H1 (cell line): Measurements from ENCODE around the gene CABP4. TPM values are rescaled to one million over a fixed set of nuclear protein-coding genes. Genes with fewer than 3 reads are reported as not detected.

ENCODE experiments used
- CTCF ChIA-PET: fragments of 300-600 bp; sonication (Branson Sonifier 250); formaldehyde crosslinking; loops from one replicate; lab custom pipeline; 2021; ENCODE audit not compliant: partially characterized antibody; lab: Charles Lee
- POLR2A ChIA-PET: fragments of 300-600 bp; sonication (Branson Sonifier 250); formaldehyde crosslinking; loops from one replicate; lab custom pipeline; 2021; ENCODE audit warnings: inconsistent platforms; ENCODE audit not compliant: partially characterized antibody; lab: Charles Lee
- DNase-seq, 2 experiments: peaks; one replicate each; pipeline versions ENCODE4 v3.0.0 to v3.0.0-alpha.2; 2010 to 2022; ENCODE audit warnings: low spot score in 2 of 2, low read depth in 1 of 2, mixed read lengths in 1 of 2
- FAIRE-seq: peaks from 2 replicates; lab custom pipeline; 2011; peaks lifted over from hg19 to GRCh38; lab: Jason Lieb, UNC
- H2AFZ ChIP-seq: 2 replicates; pipeline ENCODE4 v1.8.1; 2012; ENCODE audit warnings: low read length, inconsistent platforms
- H2AK5ac ChIP-seq: 2 replicates; pipeline ENCODE4 v1.6.1; 2013; ENCODE audit warnings: low read depth, low read length
- H2BK120ac ChIP-seq: replicated peaks from 2 replicates; pipeline ENCODE3; 2013; ENCODE audit warnings: low read depth, low read length, inconsistent platforms
- H2BK12ac ChIP-seq: 2 replicates; pipeline ENCODE4 v1.6.1; 2013; ENCODE audit warnings: low read depth, low read length
- H2BK15ac ChIP-seq: 2 replicates; pipeline ENCODE4 v1.6.1; 2013; ENCODE audit warnings: low read length
- H2BK20ac ChIP-seq: 2 replicates; pipeline ENCODE4 v1.6.1; 2013; ENCODE audit warnings: low read length
- H2BK5ac ChIP-seq: 2 replicates; pipeline ENCODE4 v1.6.1; 2013; ENCODE audit warnings: low read depth, low read length
- H3K14ac ChIP-seq: 2 replicates; pipeline ENCODE4 v1.6.1; 2013; ENCODE audit warnings: inconsistent platforms; ENCODE audit not compliant: insufficient read length
- H3K18ac ChIP-seq: 2 replicates; pipeline ENCODE4 v1.6.1; 2013; ENCODE audit warnings: low read length; ENCODE audit errors: extremely low read depth
- H3K23ac ChIP-seq: 2 replicates; pipeline ENCODE4 v1.6.1; 2013; ENCODE audit warnings: inconsistent platforms; ENCODE audit not compliant: insufficient read length
- H3K23me2 ChIP-seq: 2 replicates; pipeline ENCODE4 v1.6.1; 2013; ENCODE audit warnings: low read depth, low read length
- H3K27ac ChIP-seq: 2 replicates; pipeline ENCODE4 v1.6.1; 2011; ENCODE audit warnings: low read depth, low read length, inconsistent platforms
- H3K27me3 ChIP-seq, 4 experiments: replicated peaks in 1 of 4; 1 replicate in 1 of 4; 2 replicates in 3 of 4; pipeline versions ENCODE4 v1.6.1 to v1.8.1; 2011 to 2013; ENCODE audit warnings: low read length in 3 of 4, mild to moderate bottlenecking in 3 of 4, inconsistent platforms in 2 of 4, mixed read lengths in 2 of 4, moderate library complexity in 1 of 4; ENCODE audit not compliant: control insufficient read depth in 3 of 4, insufficient read depth in 3 of 4; ENCODE audit errors: extremely low read depth in 1 of 4
- H3K36me3 ChIP-seq, 4 experiments: 2 replicates each; pipeline versions ENCODE4 v1.6.1 to v1.8.1; 2011 to 2013; ENCODE audit warnings: mild to moderate bottlenecking in 4 of 4, low read length in 3 of 4, moderate library complexity in 2 of 4, control low read depth in 1 of 4, inconsistent platforms in 1 of 4; ENCODE audit not compliant: insufficient read depth in 4 of 4, control insufficient read depth in 2 of 4
- H3K4ac ChIP-seq: replicated peaks from 2 replicates; pipeline ENCODE3; 2013; ENCODE audit warnings: low read length, low read depth, mixed read lengths, inconsistent platforms; ENCODE audit not compliant: insufficient read length
- H3K4me1 ChIP-seq, 4 experiments: replicated peaks in 1 of 4; 1 replicate in 1 of 4; 2 replicates in 3 of 4; pipeline versions ENCODE4 v1.6.1 to v1.8.1; 2011 to 2013; ENCODE audit warnings: low read length in 3 of 4, inconsistent platforms in 2 of 4, mixed read lengths in 1 of 4; ENCODE audit not compliant: insufficient read depth in 4 of 4, control insufficient read depth in 3 of 4
- H3K4me2 ChIP-seq, 2 experiments: 2 replicates each; pipeline versions ENCODE4 v1.6.1 to v1.8.1; 2011 to 2013; ENCODE audit warnings: low read depth in 2 of 2, low read length in 2 of 2, control low read depth in 1 of 2, inconsistent platforms in 1 of 2, mild to moderate bottlenecking in 1 of 2; ENCODE audit not compliant: insufficient read depth in 1 of 2
- H3K4me3 ChIP-seq, 4 experiments: fragments of 200-600, 300-600 bp in 1 of 4; sonication (generic), shearing (Covaris generic), sonication (Bioruptor Twin) in 1 of 4; 2 replicates each; pipeline versions ENCODE4 v1.5.1 to v1.8.1; 2011 to 2016; ENCODE audit warnings: low read length in 4 of 4, low read depth in 3 of 4, control low read depth in 2 of 4, inconsistent platforms in 2 of 4, mild to moderate bottlenecking in 2 of 4, mixed read lengths in 1 of 4, moderate library complexity in 1 of 4; ENCODE audit not compliant: insufficient read depth in 2 of 4; ENCODE audit errors: extremely low read depth in 1 of 4
- H3K56ac ChIP-seq: replicated peaks from 2 replicates; pipeline ENCODE3; 2013; ENCODE audit warnings: low read depth, mild to moderate bottlenecking, mixed read lengths, low read length, inconsistent platforms; ENCODE audit not compliant: insufficient read length
- H3K79me1 ChIP-seq: 2 replicates; pipeline ENCODE4 v1.6.1; 2013; ENCODE audit warnings: low read depth, low read length, control low read depth
- H3K79me2 ChIP-seq, 2 experiments: 2 replicates each; pipeline versions ENCODE4 v1.6.1 to v1.8.1; 2012 to 2013; ENCODE audit warnings: low read length in 2 of 2, mild to moderate bottlenecking in 2 of 2, inconsistent platforms in 1 of 2; ENCODE audit not compliant: insufficient read depth in 2 of 2, control insufficient read depth in 1 of 2
- H3K9ac ChIP-seq, 4 experiments: replicated peaks in 1 of 4; 1 replicate in 1 of 4; 2 replicates in 3 of 4; pipeline versions ENCODE4 v1.6.1 to v1.8.1; 2011 to 2013; ENCODE audit warnings: low read depth in 3 of 4, low read length in 3 of 4, control low read depth in 2 of 4, mild to moderate bottlenecking in 2 of 4, moderate library complexity in 2 of 4, inconsistent platforms in 1 of 4; ENCODE audit errors: extremely low read depth in 1 of 4
- H3K9me3 ChIP-seq, 2 experiments: 2 replicates each; pipeline versions ENCODE4 v1.6.1 to v1.8.1; 2012 to 2013; ENCODE audit warnings: mild to moderate bottlenecking in 2 of 2, moderate library complexity in 2 of 2, control low read depth in 1 of 2, inconsistent platforms in 1 of 2, low read depth in 1 of 2, low read length in 1 of 2, mixed read lengths in 1 of 2; ENCODE audit not compliant: insufficient read depth in 2 of 2
- H4K20me1 ChIP-seq, 2 experiments: replicated peaks in 1 of 2; 2 replicates each; pipeline versions ENCODE3 to v1.8.1; 2011 to 2013; ENCODE audit warnings: inconsistent platforms in 2 of 2, low read length in 2 of 2, mild to moderate bottlenecking in 1 of 2; ENCODE audit not compliant: insufficient read depth in 2 of 2, control insufficient read depth in 1 of 2
- H4K5ac ChIP-seq: 2 replicates; pipeline ENCODE4 v1.6.1; 2013; ENCODE audit warnings: low read length, low read depth, mixed read lengths, inconsistent platforms; ENCODE audit not compliant: insufficient read length
- H4K8ac ChIP-seq: 2 replicates; pipeline ENCODE4 v1.8.0; 2013; ENCODE audit warnings: mild to moderate bottlenecking, moderate library complexity, low read length, inconsistent platforms; ENCODE audit not compliant: insufficient read depth; ENCODE audit errors: extremely low read depth
- H4K91ac ChIP-seq: replicated peaks from 2 replicates; pipeline ENCODE3; 2013; ENCODE audit warnings: low read length, mixed read lengths, inconsistent platforms; ENCODE audit not compliant: insufficient read length
- CREB1 ChIP-seq: IDR thresholded peaks from 2 replicates; pipeline ENCODE4 v1.6.1; 2012; ENCODE audit warnings: inconsistent platforms
- EZH2 ChIP-seq: fragments of 200-600 bp; sonication (generic); IDR thresholded peaks from 2 replicates; pipeline ENCODE4 v1.7.1; 2012; ENCODE audit warnings: low read depth, mild to moderate bottlenecking, moderate library complexity, low read length, inconsistent platforms; ENCODE audit not compliant: severe bottlenecking
- KDM4A ChIP-seq: IDR thresholded peaks from one replicate; pipeline ENCODE4 v1.7.1; 2012; ENCODE audit warnings: low read depth, mild to moderate bottlenecking, moderate library complexity, low read length, inconsistent platforms; ENCODE audit not compliant: severe bottlenecking
- SIN3A ChIP-seq, 2 experiments: IDR thresholded peaks in 1 of 2; conservative IDR thresholded peaks in 1 of 2; 2 replicates each; pipeline ENCODE4 v1.6.1; 2011 to 2012; ENCODE audit warnings: low read length in 2 of 2, improper control_type of control experiment in 1 of 2, low read depth in 1 of 2, mild to moderate bottlenecking in 1 of 2
- TEAD4 ChIP-seq: IDR thresholded peaks from 2 replicates; pipeline ENCODE4 v1.6.1; 2012; ENCODE audit warnings: low read depth, low read length, inconsistent platforms, mixed read lengths
- WGBS, 2 experiments: shearing (Covaris generic) in 1 of 2; methylation state at CpG; one replicate each; pipeline versions ENCODE4 v1.1.6 to v1.1.7; 2013 to 2015; ENCODE audit warnings: low lambda C conversion rate in 2 of 2, mixed read lengths in 2 of 2, inconsistent platforms in 1 of 2, low coverage in 1 of 2, missing lambda C conversion rate in 1 of 2; ENCODE audit not compliant: insufficient replicate concordance in 2 of 2, insufficient coverage in 1 of 2, insufficient read length in 1 of 2; ENCODE audit errors: extremely low coverage in 1 of 2, missing lambda C conversion rate in 1 of 2; 5-methylcytosine and 5-hydroxymethylcytosine counted together
- polyA plus RNA-seq, 7 experiments: library from polyadenylated mRNA; depleted of rRNA in 3 of 7; stranded (reverse) in 5 of 7; unstranded in 2 of 7; fragments of >200 nt in 5 of 7; fragments of 200-250 nt in 2 of 7; gene quantifications; 1 replicate in 5 of 7; 2 replicates in 1 of 7; 4 replicates in 1 of 7; pipeline versions ENCODE4 v1.2.1 to v1.2.3, GENCODE V29; 2011 to 2013; ENCODE audit warnings: missing spikeins in 2 of 7, mixed read lengths in 2 of 7
- total RNA-seq: library from RNA; stranded (reverse); fragmentation: NEBNext Ultra II Directional; extraction: Animal tissue kit (Norgen Biotek cat#: 25700); gene quantifications from 2 replicates; pipeline ENCODE4 v1.2.1, GENCODE V29; 2021

CABP4 gene
- total and polyA plus RNA-seq, 2 of the 8 experiments (the other 6 are each of a cell fraction or from before 2014, with no cell fraction given), result not detected

DNA sequence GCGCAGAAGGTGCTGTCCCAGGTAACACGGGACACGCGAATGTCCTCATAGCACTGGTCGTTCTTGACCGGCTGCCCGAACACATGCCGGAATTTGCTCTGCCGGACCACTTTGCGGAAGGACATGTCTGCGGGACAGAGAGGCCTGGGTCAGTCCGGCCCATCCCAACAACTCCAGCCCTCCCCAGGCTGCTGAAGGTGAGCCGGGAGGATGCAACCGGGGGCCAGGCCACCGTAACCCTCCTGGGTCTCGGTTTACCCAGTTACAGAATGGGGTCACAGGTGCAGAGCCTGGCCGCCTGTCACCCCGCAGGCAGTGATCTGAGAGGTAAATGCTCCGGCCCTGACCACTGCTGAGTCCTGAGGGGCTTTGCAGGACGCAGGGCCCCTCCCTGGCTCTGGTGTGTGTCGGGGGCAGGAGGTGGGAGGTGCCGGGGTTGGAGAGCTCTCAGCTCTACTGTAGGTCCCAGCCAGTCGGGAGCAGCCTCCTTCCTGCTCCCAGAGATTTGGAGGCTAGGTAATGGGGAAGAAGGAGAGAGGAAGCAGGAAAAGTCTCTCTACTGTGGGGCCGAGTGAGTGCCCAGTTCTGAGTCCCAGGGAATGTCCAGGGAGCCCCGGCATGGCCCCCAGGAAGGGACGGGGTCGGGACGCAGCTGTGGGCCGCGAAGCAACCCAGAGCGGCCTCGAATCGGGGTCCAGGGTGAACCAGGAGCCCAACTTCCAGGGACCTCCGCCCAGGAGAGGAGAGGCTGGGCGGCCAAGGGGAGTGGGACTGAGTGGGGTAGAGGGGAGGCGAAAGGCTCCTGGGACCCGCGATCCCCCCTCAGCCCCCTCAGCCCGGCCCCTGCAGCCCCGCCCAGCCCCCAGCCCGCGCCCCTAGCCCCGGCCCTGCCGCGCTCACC is 12.4 kb upstream of the CABP4 start:
- DNase-seq, result peak in 1 of 2 experiments; percentile 71
- no peak overlapping the region; the same call in 1 of the 2 replicates for H3K27ac ChIP-seq
- FAIRE-seq, result no peak
- 69% methylated on average over 25 of the region's 45 CpGs; no CpG with 5 or more reads in 1 of the 2 experiments for WGBS, 2 experiments
- H3K23ac ChIP-seq, result no peak overlapping the region
- peaks cover 3 to 18% (median 8%) of the 10 kb centered on the region in 4 experiments; a peak in 5 of 8 replicates for H3K36me3 ChIP-seq
- H3K56ac ChIP-seq, result no peak overlapping the region
- H4K20me1 ChIP-seq, result peaks cover 4 to 15% of the 10 kb centered on the region in 2 experiments
- no peak overlapping the region for H2AK5ac ChIP-seq
- no peak overlapping the region for H2AFZ ChIP-seq
- peak overlapping the region; percentile 65 for H4K91ac ChIP-seq
- 0 out of 2 replicates have a peak, but pooled peaks cover 2% of the 10 kb centered on the region for H3K79me1 ChIP-seq
- H3K4ac ChIP-seq, result no peak overlapping the region
- peak overlapping the region; percentile 42 to 87 (median 77) for H3K4me3 ChIP-seq
- peak; percentile 10 for TF ChIP-seq KDM4A
- TF ChIP-seq SIN3A (conservative IDR thresholded peaks at IDR 0.05 in 1 of 2, IDR thresholded peaks at IDR 0.05 in 1 of 2; ENCODE audit: low read depth in 1 of 2, low read length in 2 of 2), result 0 out of 4 replicates have a peak, but pooled peaks of 1 of the 2 experiments have one; percentile 52
- no peak for TF ChIP-seq EZH2
- no peak for TF ChIP-seq TEAD4
- TF ChIP-seq CREB1, result no peak
- peaks cover 0 to 8% (median 4%) of the 10 kb centered on the region in 4 experiments; a peak in 4 of 7 replicates for H3K4me1 ChIP-seq
- peak overlapping the region; percentile 89; the same call in 1 of the 2 replicates for H4K8ac ChIP-seq
- peaks cover 2% of the 10 kb centered on the region; the same call in 1 of the 2 replicates for H3K23me2 ChIP-seq
- no peak overlapping the region for H2BK20ac ChIP-seq
- POLR2A ChIA-PET, result interaction anchor here (1.0 to 2.1 kb wide), 6 partner anchors 8 to 140 kb away, joined by 3 to 7 read pairs (median 4); partner anchors contain the start of genes RPS6KB2 and SSH3
- H2BK5ac ChIP-seq, result peak overlapping the region; percentile 71; the same call in 1 of the 2 replicates
- no peaks in the 10 kb centered on the region for H3K27me3 ChIP-seq
- H2BK120ac ChIP-seq, result no peak overlapping the region
- no peak overlapping the region for H3K18ac ChIP-seq
- peak overlapping the region in 3 of 4 experiments; percentile 35 to 58 (median 38); a peak in 6 of 7 replicates for H3K9ac ChIP-seq
- H2BK12ac ChIP-seq, result no peak overlapping the region
- no peak overlapping the region for H2BK15ac ChIP-seq
- CTCF ChIA-PET, result interaction anchor here (0.7 to 2.0 kb wide), 2 partner anchors 20 to 25 kb away, joined by 3 to 7 read pairs; no protein-coding TSS in a partner anchor
- no peak overlapping the region for H3K14ac ChIP-seq
- no peak overlapping the region for H4K5ac ChIP-seq
- H3K9me3 ChIP-seq, result no peaks in the 10 kb centered on the region
- peak overlapping the region; percentile 62 to 90 for H3K4me2 ChIP-seq
- H3K79me2 ChIP-seq, result no peaks in the 10 kb centered on the region
